ENCODE data around the gene SMIM7. TPM values are rescaled to one million over a fixed set of nuclear protein-coding genes. Genes with fewer than 3 reads are reported as not detected.

The SMIM7 gene
- total RNA-seq, 1 donor from 2014 or later = 37.9 TPM

GRCh38 chr19:16599655-16600346 is 60.1 kb downstream of the SMIM7 start:
- DNase-seq (ENCODE audit: low spot score) (no peak), ATAC-seq (no peak)

- no peak for DNase-seq (ENCODE audit: low spot score)
- no peak for ATAC-seq
Measured at GRCh38 chr19:16598848-16599247, 61.1 kb downstream of the SMIM7 start.

GRCh38 chr19:16596399-16596798 is 63.5 kb downstream of the SMIM7 start:
- DNase-seq (ENCODE audit: low spot score) = no peak
- ATAC-seq = no peak

Other genes starting within 250 kb of the SMIM7 start
- gene EPS15L1, start 188.2 kb downstream of the SMIM7 start, total RNA-seq = 17.2 TPM
- not detected for gene CALR3, start 164.0 kb downstream of the SMIM7 start, total RNA-seq
- 2.4 TPM for gene C19orf44, start 163.8 kb downstream of the SMIM7 start, total RNA-seq
- 27.2 TPM for gene CHERP, start 117.7 kb downstream of the SMIM7 start, total RNA-seq
- gene SLC35E1, start 87.7 kb downstream of the SMIM7 start, total RNA-seq = 22.9 TPM
- 6.0 TPM for gene MED26, start 31.9 kb downstream of the SMIM7 start, total RNA-seq
- 6.0 TPM for gene TMEM38A, start 995 bp upstream of the SMIM7 start, total RNA-seq
- not detected for gene NWD1, start 59.7 kb upstream of the SMIM7 start, total RNA-seq
- 15.0 TPM for gene SIN3B, start 169.3 kb upstream of the SMIM7 start, total RNA-seq
- gene F2RL3, start 228.9 kb upstream of the SMIM7 start, total RNA-seq = 0.15 TPM